GM23248 (cell line): ENCODE measurements around the gene SEC24C.
"Not testable (repeated sequence)": the region's sequence is repeated elsewhere in the genome, so short reads cannot be mapped to it uniquely, and the experiment has no call there.

Source experiments
- EZH2 ChIP-seq: fragments of 200-600 bp; sonication (generic); IDR thresholded peaks from 2 replicates; pipeline ENCODE4 v1.6.1; 2018; ENCODE audit warnings: antibody characterized with exemption, mild to moderate bottlenecking; ENCODE audit not compliant: insufficient read depth, poor library complexity, severe bottlenecking
- EZH2phosphoT487 ChIP-seq: fragments of 200-600 bp; sonication (generic); IDR thresholded peaks from 2 replicates; pipeline ENCODE4 v1.6.1; 2018; ENCODE audit warnings: antibody characterized with exemption, moderate library complexity, mild to moderate bottlenecking, low read depth; ENCODE audit not compliant: insufficient read depth

DNA sequence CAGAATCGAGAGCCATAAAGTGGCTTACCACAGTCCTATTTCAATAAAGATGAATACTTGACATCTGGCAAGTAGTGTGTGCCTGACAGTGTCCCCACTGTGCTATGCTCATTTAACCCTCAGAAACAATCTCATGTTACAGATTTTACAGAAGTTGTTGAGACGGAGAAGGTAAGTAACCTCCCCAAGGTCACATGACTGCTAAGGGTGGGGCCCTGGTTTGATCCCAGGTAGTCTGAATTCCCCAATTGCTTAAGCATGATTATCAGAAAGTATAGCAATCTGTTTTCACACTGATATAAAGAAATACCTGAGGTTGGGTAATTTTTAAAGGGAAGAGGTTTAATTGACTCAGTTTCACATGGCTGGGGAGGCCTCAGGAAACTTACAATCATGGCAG, 45.4 kb upstream of the SEC24C start:
- TF ChIP-seq EZH2, EZH2phosphoT487: not testable (repeated sequence)
